Renal pelvis (tissue), 4 donors: ENCODE data around the gene PLPP4. TPM values are rescaled to one million over a fixed set of nuclear protein-coding genes. Genes with fewer than 3 reads are reported as not detected.

Experiments used
- DNase-seq: peaks from one replicate; pipeline ENCODE4 v3.0.0-alpha.2; 2013
- polyA plus RNA-seq, 3 donors: library from polyadenylated mRNA; unstranded; fragments of 120-200 nt; gene quantifications; one replicate each; pipeline ENCODE4 v1.2.1, GENCODE V29; 2013; ENCODE audit not compliant: insufficient read length in 3 of 3

PLPP4 gene
- polyA plus RNA-seq, 3 donors: 2.9 to 6.3 (median 4.9) TPM

DNA sequence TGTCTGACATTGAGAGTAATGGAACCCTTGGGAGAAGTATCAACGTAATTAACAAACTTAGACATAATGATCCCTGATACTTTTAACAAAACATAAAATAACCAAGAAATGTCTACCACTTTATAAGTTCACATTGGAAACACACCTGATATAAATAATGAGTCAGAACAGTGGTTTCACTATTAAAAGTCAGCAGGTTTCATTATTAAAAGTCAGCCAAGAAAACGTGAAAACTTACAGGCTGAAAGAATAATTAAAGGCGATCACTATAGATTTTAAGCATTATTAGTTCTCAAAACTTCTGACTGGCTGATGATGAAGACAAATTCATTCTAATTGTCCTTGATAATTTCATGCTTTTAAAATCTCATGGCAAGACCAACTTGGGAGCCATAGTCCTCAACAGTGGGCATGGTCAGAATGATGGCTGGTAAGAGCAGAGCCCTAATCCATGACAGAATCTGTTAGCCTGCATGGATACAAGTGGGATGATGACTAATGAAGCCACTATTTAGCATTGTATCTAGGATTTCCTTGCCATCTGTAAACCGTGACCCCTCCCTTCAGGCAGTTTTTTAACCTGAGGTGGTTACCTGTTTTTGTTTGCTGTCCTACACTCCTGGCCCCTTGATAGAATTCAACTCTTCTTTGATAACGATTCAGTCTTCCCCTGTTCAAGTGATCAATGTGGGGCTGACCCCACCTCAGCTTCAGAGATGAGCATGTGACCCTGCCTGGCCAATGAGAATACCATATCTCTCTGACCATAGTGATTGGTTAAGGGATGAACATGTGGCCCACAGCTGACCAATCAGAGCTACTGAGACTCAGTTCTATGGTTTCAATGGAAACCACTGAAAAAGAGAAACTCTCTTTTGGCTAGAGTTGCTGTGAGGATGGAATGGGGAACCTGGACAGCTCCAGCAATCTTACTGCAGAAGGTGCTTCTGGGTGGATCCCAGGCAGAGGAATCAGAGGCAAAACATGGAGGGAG is 151.0 kb downstream of the PLPP4 start:
- no peak for DNase-seq

DNA sequence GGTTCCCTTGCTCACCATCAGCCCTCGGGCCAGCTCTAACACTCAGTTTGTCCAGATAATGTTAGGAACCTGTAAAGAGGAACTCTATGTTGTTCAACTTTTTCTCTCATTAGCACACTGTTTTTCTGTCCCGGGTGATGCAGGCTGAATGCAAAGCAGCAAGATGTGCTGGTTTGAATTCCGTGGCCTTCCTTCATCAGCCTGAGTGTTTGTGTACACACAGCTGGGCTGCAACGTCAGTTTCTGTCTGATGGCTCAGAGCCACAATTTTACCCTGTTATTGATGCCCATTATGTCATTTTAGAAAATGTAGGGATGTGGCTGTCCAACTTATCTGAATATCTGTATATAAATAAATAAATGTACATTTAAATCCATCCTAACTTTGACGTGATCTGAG is 152.0 kb downstream of the PLPP4 start:
- no peak for DNase-seq

DNA sequence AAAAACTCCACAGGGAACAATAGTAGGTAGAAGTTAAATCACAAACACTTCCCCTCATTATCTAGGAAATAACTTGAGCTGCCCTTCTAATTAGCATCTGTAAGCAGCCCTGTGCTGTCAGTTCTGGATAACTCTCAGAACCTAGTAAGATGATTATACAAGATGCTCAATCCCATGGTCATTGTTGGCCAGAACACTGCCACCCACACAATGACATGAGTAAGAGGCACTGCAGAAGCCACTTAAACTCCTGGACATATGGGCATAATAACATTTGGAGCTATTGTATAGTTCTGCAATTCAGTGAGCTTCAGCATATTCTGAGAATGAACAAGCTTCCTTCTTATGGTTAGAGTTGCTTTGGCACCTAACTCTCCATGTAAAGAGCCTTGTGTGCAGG is 153.8 kb downstream of the PLPP4 start:
- no peak for DNase-seq

DNA sequence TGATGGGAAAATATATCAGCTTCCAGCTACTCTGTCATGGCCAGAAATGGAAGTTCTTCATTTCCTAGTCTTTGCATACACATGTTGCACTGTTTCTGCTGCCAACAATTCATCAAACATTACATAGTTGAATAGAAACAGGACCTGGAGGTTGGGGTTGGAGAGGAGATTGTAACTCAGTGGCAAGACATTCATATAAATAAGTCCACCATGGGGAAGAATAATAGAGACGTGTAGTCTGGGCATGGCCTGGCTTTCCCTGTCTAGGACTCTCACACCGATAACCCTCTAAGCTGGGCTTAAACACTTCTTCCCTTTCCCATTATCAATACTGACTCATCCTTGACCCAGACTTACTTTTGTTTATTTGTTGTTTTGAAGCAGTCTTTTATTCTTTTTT is 155.7 kb downstream of the PLPP4 start:
- DNase-seq: no peak

DNA sequence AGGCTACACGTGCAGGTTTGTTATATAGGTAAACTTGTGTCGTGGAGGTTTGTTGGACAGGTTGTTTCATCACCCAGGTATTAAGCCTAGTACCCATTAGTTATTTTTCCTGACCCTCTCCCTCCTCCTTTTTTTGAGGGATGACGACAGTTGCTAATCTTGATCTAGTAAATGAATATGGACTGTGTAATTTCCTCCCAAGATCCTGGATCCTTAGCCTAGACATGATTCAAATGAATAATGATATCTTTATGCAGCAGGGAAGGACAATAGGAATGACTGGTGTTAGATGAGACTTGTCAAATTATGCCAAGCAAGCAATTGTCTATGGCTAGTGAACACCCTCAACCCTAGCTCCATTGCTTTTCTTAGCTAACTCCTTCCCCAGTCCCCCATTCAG is 156.2 kb downstream of the PLPP4 start:
- DNase-seq: no peak

DNA sequence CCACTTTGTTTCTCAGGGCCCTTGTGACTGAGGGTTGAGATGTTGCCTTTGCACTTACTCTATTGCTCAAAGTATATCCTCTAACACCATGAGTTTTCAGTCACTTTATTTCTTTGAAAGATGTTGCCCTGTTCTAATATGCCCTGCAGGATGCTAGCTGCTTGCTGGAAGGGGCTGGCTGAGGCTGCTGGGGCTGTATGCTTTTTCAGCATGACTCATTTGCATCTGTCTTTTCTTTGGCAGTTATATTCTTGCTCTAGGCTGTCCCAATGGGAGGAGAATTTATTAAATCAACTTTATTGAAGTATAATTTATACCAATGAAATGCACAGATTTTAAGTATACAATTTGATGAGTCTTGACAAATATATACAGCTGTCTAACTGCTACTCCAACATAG is 157.7 kb downstream of the PLPP4 start:
- DNase-seq: no peak

DNA sequence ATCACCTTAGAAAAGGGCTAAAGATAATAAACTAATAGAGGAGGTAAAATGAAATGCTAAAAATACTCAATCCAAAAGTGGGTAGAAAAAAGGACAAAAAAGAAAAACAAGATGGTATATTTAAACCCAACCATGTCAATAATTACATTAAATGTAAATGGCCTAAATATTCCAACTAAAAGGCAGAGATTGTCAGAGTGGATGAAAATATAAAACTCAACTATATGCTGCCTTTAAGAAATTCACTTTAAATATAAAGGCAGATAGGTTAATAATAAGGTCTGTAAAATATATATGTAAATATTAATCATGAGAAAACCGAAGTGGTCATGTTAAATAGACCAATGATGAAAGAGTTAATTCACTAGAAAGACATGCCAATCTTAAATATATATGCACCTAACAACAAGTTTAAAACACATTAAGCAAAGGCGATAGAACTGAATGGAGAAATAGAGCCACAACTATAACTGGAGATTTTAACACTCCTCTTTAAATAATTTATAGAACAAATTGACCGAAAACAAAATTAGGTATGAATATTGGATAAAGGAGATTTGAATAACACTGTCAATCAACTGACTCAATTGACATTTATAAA is 159.4 kb downstream of the PLPP4 start:
- DNase-seq: no peak

DNA sequence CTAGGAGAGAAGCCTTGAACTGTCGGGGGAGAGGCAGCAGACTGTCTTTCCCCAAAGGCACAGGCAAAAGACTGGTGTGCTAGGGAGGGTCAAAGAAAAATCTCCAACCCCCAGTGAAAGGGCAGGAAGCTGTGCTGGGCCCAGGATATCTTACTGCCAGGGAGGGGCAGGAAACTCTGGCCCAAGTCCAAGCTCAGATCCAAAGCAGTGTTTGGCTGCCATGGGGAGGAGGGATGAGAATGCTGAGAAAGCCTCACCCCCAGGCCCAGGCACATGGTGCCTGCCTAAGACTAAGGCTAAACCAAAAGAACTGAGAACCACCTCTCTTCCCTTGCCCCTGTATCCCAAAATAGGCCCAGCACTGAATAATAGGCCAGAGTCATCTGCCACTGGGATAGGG is 171.2 kb downstream of the PLPP4 start:
- no peak for DNase-seq

DNA sequence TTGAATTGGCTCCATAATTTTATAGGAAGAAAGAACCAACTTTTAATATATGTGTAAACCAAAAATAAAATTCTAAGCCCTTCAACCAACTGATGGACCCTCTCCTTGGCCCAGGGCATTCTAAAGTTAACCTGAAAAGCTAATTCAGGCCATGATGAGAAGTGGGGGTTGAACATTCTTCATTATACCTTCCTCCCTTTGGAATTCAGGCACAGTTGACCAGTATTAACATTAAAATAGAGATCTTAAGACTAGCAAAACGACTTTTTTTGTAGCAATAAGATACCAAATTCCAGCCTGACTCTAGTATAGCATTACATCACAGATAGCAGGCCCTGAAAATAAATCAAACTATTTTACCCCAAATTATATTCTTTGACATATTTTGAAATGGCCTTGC is 173.2 kb downstream of the PLPP4 start:
- no peak for DNase-seq

DNA sequence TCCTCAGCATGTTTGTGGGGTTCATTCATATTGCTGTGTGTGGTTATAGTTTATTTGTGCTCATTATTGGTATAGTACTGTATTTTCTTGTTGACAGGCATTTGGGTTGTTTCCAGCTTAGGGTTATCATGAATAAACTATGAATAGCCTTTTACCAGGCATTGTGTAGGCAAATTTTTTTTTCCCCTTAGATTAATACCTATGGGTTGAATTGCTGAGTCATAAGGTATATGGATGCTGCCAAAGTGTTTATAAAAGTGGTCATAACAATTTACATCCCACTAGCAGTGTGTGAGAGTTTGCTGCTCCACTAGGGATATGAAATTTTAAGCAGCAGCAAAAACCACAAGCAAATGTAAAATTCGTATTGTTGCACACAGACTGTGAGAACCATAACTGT is 175.0 kb downstream of the PLPP4 start:
- no peak for DNase-seq

DNA sequence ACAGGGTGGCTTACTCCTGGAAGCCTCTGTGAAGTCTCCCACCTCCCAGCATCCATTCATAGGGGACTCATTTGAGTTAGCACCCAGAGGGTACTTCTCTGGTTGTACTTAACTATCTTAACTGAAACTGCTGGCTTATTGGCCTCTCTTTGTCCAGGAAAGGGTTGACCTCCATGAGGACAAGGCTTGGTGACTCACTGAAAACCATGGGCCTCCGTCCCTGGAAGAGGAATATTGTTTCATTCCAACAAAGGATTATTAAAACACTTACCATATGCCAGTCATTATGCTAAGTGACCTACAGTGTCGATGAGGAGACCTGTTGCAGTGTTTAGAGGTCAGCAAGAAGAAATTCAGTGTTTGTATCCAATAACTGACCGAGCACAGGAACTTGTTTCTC is 175.9 kb downstream of the PLPP4 start:
- no peak for DNase-seq

DNA sequence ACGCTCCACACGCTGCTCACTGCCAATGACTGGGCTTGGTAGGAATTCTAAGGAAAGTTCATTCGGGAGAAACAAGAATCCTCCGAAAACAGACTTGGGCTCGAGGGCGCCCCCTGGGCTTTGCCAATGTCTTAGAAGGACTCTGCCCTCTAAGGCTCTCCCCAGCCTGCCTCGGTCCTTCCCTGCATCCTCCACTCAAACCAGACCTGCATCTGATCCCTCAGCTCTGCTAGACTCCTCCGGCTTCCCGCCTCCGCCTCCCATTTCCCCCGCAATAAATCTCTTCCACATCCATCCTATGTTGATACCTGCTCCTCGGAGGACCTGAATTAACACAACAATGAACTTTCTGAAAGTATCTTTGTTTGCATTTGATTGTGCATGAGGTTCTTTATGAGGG is 177.6 kb downstream of the PLPP4 start:
- DNase-seq: no peak
